GM12878 (cell line): ENCODE data around the gene ADD1. TPM values are rescaled to one million over a fixed set of nuclear protein-coding genes. Genes with fewer than 3 reads are reported as not detected.
A peak's percentile ranks its signal among the peaks of the same experiment; 100 is the strongest.

Experiments
- ATAC-seq: fragments of 200-7000 bp; cut with Tn5 transposase; 3 replicates; pipeline ENCODE4 v1.9.1; 2020; ENCODE audit warnings: mild to moderate bottlenecking, moderate library complexity
- Bru-seq: library from RNA; stranded (reverse); fragments of 400-500 nt; gene quantifications from one replicate; lab custom pipeline; 2021; lab: Mats Ljungman, UMichigan
- BruChase-seq, 2 experiments: library from RNA; stranded (reverse); fragments of 400-500 nt; gene quantifications; one replicate each; lab custom pipeline; 2021; lab: Mats Ljungman, UMichigan
- BruUV-seq: library from RNA; stranded (reverse); fragments of 400-500 nt; replicated peaks from 2 replicates; lab custom pipeline; 2021; lab: Mats Ljungman, UMichigan
- CTCF ChIA-PET: fragments of 300-600 bp; sonication (Branson Sonifier 250); formaldehyde crosslinking; extraction: SDS; loops from one replicate; lab custom pipeline; 2021; ENCODE audit warnings: inconsistent platforms; lab: Yijun Ruan, JAX
- POLR2A ChIA-PET: fragments of 350-600 bp; formaldehyde crosslinking; extraction: SDS; loops from one replicate; lab custom pipeline; 2021; ENCODE audit warnings: inconsistent platforms; lab: Charles Lee
- RAD21 ChIA-PET: fragments of 300-600 bp; sonication (Branson Sonifier 250); formaldehyde crosslinking; loops from one replicate; lab custom pipeline; 2023; ENCODE audit warnings: antibody characterized with exemption; ENCODE audit not compliant: unreplicated experiment; lab: Charles Lee
- SMC1A ChIA-PET: fragments of 300-600 bp; sonication (Branson Sonifier 250); formaldehyde crosslinking; loops from one replicate; lab custom pipeline; 2023; ENCODE audit not compliant: unreplicated experiment, uncharacterized antibody; lab: Charles Lee
- DNase-seq: peaks from one replicate; pipeline ENCODE4 v3.0.0-alpha.2; 2011; ENCODE audit warnings: low read depth, low spot score
- FAIRE-seq: peaks from 3 replicates; lab custom pipeline; 2011; peaks lifted over from hg19 to GRCh38; lab: Jason Lieb, UNC
- H2AFZ ChIP-seq: 2 replicates; pipeline ENCODE4 v1.6.0; 2011; ENCODE audit warnings: low read depth, low read length, control low read depth; ENCODE audit not compliant: control insufficient read depth
- H3K27ac ChIP-seq: 2 replicates; pipeline ENCODE4 v1.5.1; 2011; ENCODE audit warnings: control low read depth; ENCODE audit not compliant: control insufficient read depth, insufficient read depth
- H3K27me3 ChIP-seq, 2 experiments: replicated peaks in 1 of 2; 2 replicates each; pipeline versions ENCODE4 v1.6.0 to v1.6.1; 2011; ENCODE audit warnings: low read length in 1 of 2; ENCODE audit not compliant: control insufficient read depth in 2 of 2, insufficient read depth in 2 of 2
- H3K36me3 ChIP-seq, 2 experiments: 2 replicates each; pipeline ENCODE4 v1.5.1; 2011; ENCODE audit warnings: low read length in 1 of 2; ENCODE audit not compliant: control insufficient read depth in 2 of 2, insufficient read depth in 2 of 2
- H3K4me1 ChIP-seq: 2 replicates; pipeline ENCODE4 v1.6.1; 2011; ENCODE audit warnings: mild to moderate bottlenecking, low read length, moderate library complexity, mixed read lengths; ENCODE audit not compliant: control insufficient read depth, insufficient read depth
- H3K4me2 ChIP-seq: 2 replicates; pipeline ENCODE4 v1.6.0; 2011; ENCODE audit warnings: control low read depth; ENCODE audit not compliant: control insufficient read depth, insufficient read depth
- H3K4me3 ChIP-seq: fragments of 200-600 bp; sonication (generic); 2 replicates; pipeline ENCODE4 v1.5.1; 2016
- H3K79me2 ChIP-seq: 2 replicates; pipeline ENCODE4 v1.6.0; 2011; ENCODE audit warnings: low read length; ENCODE audit not compliant: control insufficient read depth, insufficient read depth
- H3K9ac ChIP-seq: 2 replicates; pipeline ENCODE4 v1.8.0; 2011; ENCODE audit warnings: low read length, control low read depth, mixed read lengths; ENCODE audit not compliant: control insufficient read depth, insufficient read depth
- H3K9me3 ChIP-seq: replicated peaks from 3 replicates; pipeline ENCODE4 v1.5.1; 2011; ENCODE audit warnings: mild to moderate bottlenecking, low read length; ENCODE audit not compliant: control insufficient read depth, insufficient read depth
- H4K20me1 ChIP-seq: 2 replicates; pipeline ENCODE4 v1.6.0; 2011; ENCODE audit not compliant: control insufficient read depth, insufficient read depth
- BACH1 ChIP-seq: fragments of 450-650 bp; IDR thresholded peaks from 2 replicates; pipeline ENCODE4 v1.6.1; 2017; ENCODE audit warnings: mild to moderate bottlenecking, borderline replicate concordance
- CHD2 ChIP-seq: IDR thresholded peaks from 2 replicates; pipeline ENCODE4 v1.6.1; 2011; ENCODE audit warnings: low read depth, low read length, improper control_type of control experiment, borderline replicate concordance
- CREB1 ChIP-seq: IDR thresholded peaks from 2 replicates; pipeline ENCODE4 v1.6.1; 2012; ENCODE audit warnings: low read depth, mild to moderate bottlenecking, inconsistent platforms
- HCFC1 ChIP-seq: fragments of 150-350 bp; IDR thresholded peaks from 2 replicates; pipeline ENCODE4 v1.6.1; 2014; ENCODE audit warnings: low read length
- HDAC6 ChIP-seq: fragments of 200-600 bp; sonication (generic); IDR thresholded peaks from one replicate; pipeline ENCODE4 v1.8.0; 2017; ENCODE audit warnings: antibody characterized with exemption; ENCODE audit not compliant: unreplicated experiment
- JUNB ChIP-seq: IDR thresholded peaks from 2 replicates; pipeline ENCODE4 v1.6.1; 2016; ENCODE audit warnings: antibody characterized with exemption, mild to moderate bottlenecking
- LARP7 ChIP-seq: fragments of 450-650 bp; IDR thresholded peaks from 2 replicates; pipeline ENCODE4 v1.6.1; 2017; ENCODE audit warnings: mild to moderate bottlenecking
- MEF2B ChIP-seq: fragments of 450-650 bp; IDR thresholded peaks from 2 replicates; pipeline ENCODE4 v1.6.1; 2018; ENCODE audit warnings: mild to moderate bottlenecking, moderate library complexity; ENCODE audit not compliant: partially characterized antibody, poor library complexity, severe bottlenecking
- NFYA ChIP-seq: IDR thresholded peaks from 2 replicates; pipeline ENCODE4 v1.6.1; 2011; ENCODE audit warnings: low read depth, mild to moderate bottlenecking, low read length, improper control_type of control experiment, borderline replicate concordance
- NFYB ChIP-seq: IDR thresholded peaks from 2 replicates; pipeline ENCODE4 v1.6.1; 2011; ENCODE audit warnings: low read depth, mild to moderate bottlenecking, low read length, improper control_type of control experiment, moderate library complexity; ENCODE audit not compliant: insufficient read depth
- NR2F1 ChIP-seq: fragments of 450-650 bp; conservative IDR thresholded peaks from 2 replicates; pipeline ENCODE4 v1.6.1; 2017; ENCODE audit warnings: mild to moderate bottlenecking
- NRF1 ChIP-seq: conservative IDR thresholded peaks from 2 replicates; pipeline ENCODE4 v1.6.1; 2011; ENCODE audit warnings: mild to moderate bottlenecking, low read depth, low read length, improper control_type of control experiment
- POLR2A ChIP-seq: IDR thresholded peaks from 2 replicates; pipeline ENCODE4 v1.6.1; 2011; ENCODE audit warnings: low read depth, mild to moderate bottlenecking, low read length
- RELA ChIP-seq: fragments of 450-650 bp; IDR thresholded peaks from 2 replicates; pipeline ENCODE4 v1.8.0; 2014; ENCODE audit warnings: borderline replicate concordance; ENCODE audit not compliant: partially characterized antibody
- RUNX3 ChIP-seq: IDR thresholded peaks from 2 replicates; pipeline ENCODE4 v1.6.1; 2012; ENCODE audit warnings: low read length, inconsistent platforms
- SRF ChIP-seq, 2 experiments: IDR thresholded peaks; 2 replicates each; pipeline ENCODE4 v1.6.1; 2011; ENCODE audit warnings: low read depth in 2 of 2, low read length in 2 of 2, mild to moderate bottlenecking in 1 of 2, moderate library complexity in 1 of 2
- TAF1 ChIP-seq: IDR thresholded peaks from 2 replicates; pipeline ENCODE4 v1.6.1; 2011; ENCODE audit warnings: mild to moderate bottlenecking, low read depth, low read length, borderline replicate concordance
- TCF12 ChIP-seq: IDR thresholded peaks from 2 replicates; pipeline ENCODE4 v1.6.1; 2011; ENCODE audit warnings: low read depth, mild to moderate bottlenecking, low read length
- YBX1 ChIP-seq: fragments of 450-650 bp; IDR thresholded peaks from 2 replicates; pipeline ENCODE4 v1.6.1; 2016; ENCODE audit warnings: antibody characterized with exemption
- whole genome bisulfite sequencing: methylation state at CpG from one replicate; pipeline ENCODE4 v1.1.6; 2016; ENCODE audit warnings: low lambda C conversion rate; ENCODE audit not compliant: insufficient replicate concordance, insufficient coverage; ENCODE audit errors: missing lambda C conversion rate; 5-methylcytosine and 5-hydroxymethylcytosine counted together
- in situ Hi-C: fragments of 300-500 bp; cut with MboI; formaldehyde crosslinking; loops from 9 replicates; pipeline ENCODE4 v1.14.3; 2018; ENCODE audit warnings: mixed read lengths
- intact Hi-C: fragments of 100-400 bp; cut with micrococcal nuclease; formaldehyde crosslinking; loops from one replicate; pipeline ENCODE4 v1.14.2; 2022; ENCODE audit not compliant: unreplicated experiment
- long read RNA-seq, 2 experiments: library from polyadenylated mRNA; unstranded; transcript quantifications; one replicate each; pipeline ENCODE4 v2.0.0, GENCODE V29; 2019 to 2020
- polyA minus RNA-seq, 3 experiments: library from RNA; depleted of rRNA, polyadenylated mRNA; stranded (reverse); fragments of >200 nt; gene quantifications; 2 replicates each; pipeline ENCODE4 v1.2.3, GENCODE V29; 2011
- polyA plus RNA-seq, 11 experiments: library from polyadenylated mRNA; depleted of rRNA in 4 of 11; unstranded in 6 of 11; stranded (reverse) in 5 of 11; fragments of >200 nt; fragmentation: Nextera tagmentation in 4 of 11; fragmentation: Illumina TruSeq in 1 of 11; extraction: Ambion mirVana in 4 of 11; extraction: Trizol in 1 of 11; gene quantifications; 1 replicate in 1 of 11; 2 replicates in 10 of 11; pipeline versions ENCODE4 v1.2.1 to v1.2.3, GENCODE V29; 2011 to 2016; ENCODE audit warnings: inconsistent platforms in 2 of 11, missing spikeins in 2 of 11, low read depth in 1 of 11
- total RNA-seq, 4 experiments: library from RNA; depleted of rRNA in 3 of 4; stranded (reverse); fragments of >200 nt in 3 of 4; fragmentation: Illumina TruSeq in 1 of 4; extraction: Trizol in 1 of 4; gene quantifications; 2 replicates each; pipeline versions ENCODE4 v1.2.1 to v1.2.3, GENCODE V29; 2013 to 2021

ADD1 gene, protein sequence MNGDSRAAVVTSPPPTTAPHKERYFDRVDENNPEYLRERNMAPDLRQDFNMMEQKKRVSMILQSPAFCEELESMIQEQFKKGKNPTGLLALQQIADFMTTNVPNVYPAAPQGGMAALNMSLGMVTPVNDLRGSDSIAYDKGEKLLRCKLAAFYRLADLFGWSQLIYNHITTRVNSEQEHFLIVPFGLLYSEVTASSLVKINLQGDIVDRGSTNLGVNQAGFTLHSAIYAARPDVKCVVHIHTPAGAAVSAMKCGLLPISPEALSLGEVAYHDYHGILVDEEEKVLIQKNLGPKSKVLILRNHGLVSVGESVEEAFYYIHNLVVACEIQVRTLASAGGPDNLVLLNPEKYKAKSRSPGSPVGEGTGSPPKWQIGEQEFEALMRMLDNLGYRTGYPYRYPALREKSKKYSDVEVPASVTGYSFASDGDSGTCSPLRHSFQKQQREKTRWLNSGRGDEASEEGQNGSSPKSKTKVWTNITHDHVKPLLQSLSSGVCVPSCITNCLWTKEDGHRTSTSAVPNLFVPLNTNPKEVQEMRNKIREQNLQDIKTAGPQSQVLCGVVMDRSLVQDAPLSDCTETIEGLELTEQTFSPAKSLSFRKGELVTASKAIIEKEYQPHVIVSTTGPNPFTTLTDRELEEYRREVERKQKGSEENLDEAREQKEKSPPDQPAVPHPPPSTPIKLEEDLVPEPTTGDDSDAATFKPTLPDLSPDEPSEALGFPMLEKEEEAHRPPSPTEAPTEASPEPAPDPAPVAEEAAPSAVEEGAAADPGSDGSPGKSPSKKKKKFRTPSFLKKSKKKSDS
- 321 and 355 TPM in 2 replicates for total RNA-seq (2013; cell fraction: nucleolus; rRNA removed)
- total RNA-seq (2014; rRNA removed) (128 and 136 TPM in 2 replicates), total RNA-seq (2014; rRNA removed; fragmentation: Illumina TruSeq; extraction: Trizol) (65.6 and 70.1 TPM in 2 replicates), total RNA-seq (2021) (182 and 183 TPM in 2 replicates), polyA plus RNA-seq (2011; rRNA removed) (75.4 and 93.5 TPM in 2 replicates), polyA plus RNA-seq (2014; fragmentation: Illumina TruSeq; extraction: Trizol) (97.2 and 107 TPM in 2 replicates), polyA plus RNA-seq (2014; fragmentation: Nextera tagmentation; extraction: Ambion mirVana) (10 to 100 TPM; 21.6 to 50.2 TPM), polyA plus RNA-seq (2014; rRNA removed) (113 and 126 TPM in 2 replicates), polyA plus RNA-seq (2016; fragmentation: Nextera tagmentation; extraction: Ambion mirVana) (100 to 1,000 TPM; 113 to 116 TPM), polyA minus RNA-seq (2011; rRNA and poly(A)+ RNA removed) (79.6 and 95.6 TPM in 2 replicates), Bru-seq, nascent RNA (percentile 83 among the genes with signal in this experiment), BruChase-seq, experiment 1, labeled RNA remaining after a 6-hour chase (percentile 92 among the genes with signal in this experiment), BruChase-seq, experiment 2, labeled RNA remaining after a 2-hour chase (percentile 89 among the genes with signal in this experiment)
- polyA plus RNA-seq (2011; ENCODE audit: low read depth), result 61.6 TPM
- polyA plus RNA-seq (2011; cell fraction: cytosol; rRNA removed), result 103 and 152 TPM in 2 replicates
- polyA plus RNA-seq (2011; cell fraction: nucleus; rRNA removed), result 199 and 226 TPM in 2 replicates
- 119 and 148 TPM in 2 replicates for polyA plus RNA-seq (2012)
- polyA minus RNA-seq (2011; cell fraction: cytosol; rRNA and poly(A)+ RNA removed), result 36.4 and 43.2 TPM in 2 replicates
- polyA minus RNA-seq (2011; cell fraction: nucleus; rRNA and poly(A)+ RNA removed), result 57.1 and 78.0 TPM in 2 replicates
- long read RNA-seq, experiment 1, partial matches to known transcripts, result 4 of 20 reads
- long read RNA-seq, experiment 1, other reads (novel, unspliced or antisense), result 14 of 20 reads
- long read RNA-seq, experiment 2, partial matches to known transcripts, result 13 of 42 reads
- long read RNA-seq, experiment 2, other reads (novel, unspliced or antisense), result 28 of 42 reads

DNA sequence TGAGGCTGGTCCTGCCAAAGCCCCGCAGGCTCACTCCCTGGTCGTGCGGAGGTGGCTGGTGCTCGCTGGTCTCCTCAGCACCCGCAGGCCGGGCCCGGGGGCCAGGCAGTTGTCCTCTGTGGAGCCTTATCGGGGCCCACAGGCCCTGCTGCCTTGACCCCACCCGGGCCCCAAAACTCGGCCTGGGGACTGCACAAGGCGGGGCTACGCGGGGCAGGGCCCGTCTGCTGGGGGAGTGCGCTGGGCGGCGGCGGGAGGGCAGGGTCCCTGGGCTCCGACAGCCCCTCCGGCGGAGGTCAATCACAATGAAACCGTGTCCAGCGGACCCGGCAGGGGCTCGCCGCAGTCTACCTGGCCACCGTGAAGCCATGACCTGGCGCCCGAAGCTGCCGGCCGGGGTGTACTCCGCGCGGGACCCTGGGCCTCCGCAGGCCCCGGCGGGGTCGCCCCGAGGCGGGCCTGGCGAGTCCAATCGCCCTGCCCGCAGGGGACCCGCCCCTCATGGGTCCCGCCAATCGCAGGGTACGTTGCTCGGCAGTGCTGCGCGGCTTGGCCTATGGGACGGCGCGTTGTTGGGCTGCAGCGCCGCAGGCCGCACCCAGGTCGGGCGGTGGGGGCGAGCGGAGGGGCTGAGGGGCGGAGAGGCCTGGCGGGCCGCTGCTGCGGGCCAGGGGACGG, at the start of gene ADD1:
ADD1 (plus strand) TSS at position 582 of the 678 bp plus-strand sequence. CDS start 32,072 bp downstream, outside the sequence.
- peak; percentile 94 for DNase-seq
- WGBS, result 2% methylated on average over 45 of the region's 65 CpGs
- ChIA-PET CTCF (no interaction called here), RAD21 (no interaction called here), SMC1A (no interaction called here), POLR2A (interaction anchor here (1.8 kb wide), 1 partner anchor 94 kb away, joined by 3 read pairs; no protein-coding TSS in a partner anchor)
- H3K9me3 ChIP-seq, result no peaks in the 10 kb centered on the region
- peak within 1 kb of the TSS; percentile 78 for H3K27ac ChIP-seq
- peaks cover 41% of the 10 kb centered on the region for H3K79me2 ChIP-seq
- no peaks in the 10 kb centered on the region for H3K36me3 ChIP-seq
- H4K20me1 ChIP-seq, result no peaks in the 10 kb centered on the region
- BruUV-seq, result no TSS peak
- peak within 1 kb of the TSS; percentile 82 for H3K9ac ChIP-seq
- H3K4me1 ChIP-seq, result peaks cover 24% of the 10 kb centered on the region
- H3K4me2 ChIP-seq, result peak within 1 kb of the TSS; percentile 95
- H3K4me3 ChIP-seq, result peak within 1 kb of the TSS; percentile 81
- intact Hi-C loops (loop anchor here (5.0 kb wide), 1 partner anchor 119 kb away; the partner anchor contains the start of genes GRK4 and NOP14), in situ Hi-C loops (no loop called here)
- no peaks in the 10 kb centered on the region for H3K27me3 ChIP-seq
- peak within 1 kb of the TSS; percentile 80 for H2AFZ ChIP-seq
- ATAC-seq, result peak; percentile 90
- FAIRE-seq, result peak; percentile 74
- TF ChIP-seq RELA (peak; percentile 42), CREB1 (0 out of 2 replicates have a peak, but pooled peaks have one; percentile 24), NFYA (peak; percentile 34; the same call in 1 of the 2 replicates), MEF2B (peak; percentile 19), NR2F1 (peak; percentile 92), NFYB (peak; percentile 85), NRF1 (0 out of 2 replicates have a peak, but pooled peaks have one; percentile 12), LARP7 (peak; percentile 54; the same call in 1 of the 2 replicates), BACH1 (peak; percentile 65), HCFC1 (peak; percentile 46; the same call in 1 of the 2 replicates), CHD2 (peak; percentile 87), YBX1 (no peak), RUNX3 (peak; percentile 49), JUNB (no peak), TAF1 (peak; percentile 29; the same call in 1 of the 2 replicates), TCF12 (no peak), POLR2A (peak; percentile 96), SRF (IDR thresholded peaks at IDR 0.05; ENCODE audit: low read depth in 2 of 2, low read length in 2 of 2) (0 out of 4 replicates have a peak, but pooled peaks of 1 of the 2 experiments have one; percentile 4), HDAC6 (no peak)
